IPS-NIHi7 (cell line): ENCODE results near the gene KRTAP5-5.
A peak's percentile ranks its signal among the peaks of the same experiment; 100 is the strongest.
"Not testable (repeated sequence)": the region's sequence is repeated elsewhere in the genome, so short reads cannot be mapped to it uniquely, and the experiment has no call there.

ENCODE experiments used
- DNase-seq: peaks from one replicate; pipeline ENCODE4 v3.0.0; 2012; ENCODE audit warnings: mixed read lengths; ENCODE audit errors: extremely low spot score

The KRTAP5-5 gene

GRCh38 chr11:1641096-1641495, 11.5 kb downstream of the KRTAP5-5 start:
- no peak for DNase-seq

DNA sequence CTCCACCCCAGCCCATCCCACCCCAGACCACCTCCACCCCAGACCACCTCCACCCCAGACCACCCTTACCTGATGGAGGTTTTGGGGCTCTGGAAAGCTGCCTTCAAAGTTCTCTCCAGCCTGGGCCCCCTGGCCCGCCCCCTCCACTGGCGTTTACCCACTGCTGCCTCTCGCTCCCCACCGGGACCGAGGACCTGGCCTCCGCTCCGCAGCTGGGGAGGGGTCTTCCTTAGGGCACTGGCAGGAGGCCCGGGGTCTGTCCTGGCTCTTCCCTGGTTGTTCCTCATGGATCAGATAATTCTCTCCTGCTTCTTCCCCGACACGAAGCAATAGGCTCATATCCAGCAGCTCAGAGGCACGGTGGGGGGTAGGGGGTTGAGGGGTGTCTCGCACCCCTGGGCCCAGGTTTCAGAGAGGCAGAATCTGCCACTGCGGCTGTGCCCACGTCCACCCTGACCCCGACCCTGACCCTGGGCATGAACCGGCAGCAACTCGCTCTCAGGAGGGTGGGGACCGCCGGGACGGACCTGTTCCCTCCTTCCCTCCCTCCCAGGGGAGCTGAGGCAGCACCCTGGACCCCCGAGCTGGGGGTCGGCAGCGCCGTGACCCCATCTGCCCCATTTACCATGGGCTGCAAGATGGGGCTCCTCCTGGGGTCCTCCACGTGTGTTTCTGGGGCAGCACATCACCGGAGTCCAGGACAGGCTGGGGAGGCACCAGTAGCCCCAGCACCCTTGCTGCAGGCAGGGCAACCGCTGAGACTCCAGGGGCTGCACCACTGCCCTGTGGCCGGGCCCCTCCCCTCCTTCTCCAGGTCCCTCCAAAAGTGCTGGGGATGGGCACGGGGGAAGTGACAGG, 12.9 kb downstream of the KRTAP5-5 start:
- no peak for DNase-seq

- no peak for DNase-seq
Observed at GRCh38 chr11:1643146-1643690, 13.6 kb downstream of the KRTAP5-5 start.

DNA sequence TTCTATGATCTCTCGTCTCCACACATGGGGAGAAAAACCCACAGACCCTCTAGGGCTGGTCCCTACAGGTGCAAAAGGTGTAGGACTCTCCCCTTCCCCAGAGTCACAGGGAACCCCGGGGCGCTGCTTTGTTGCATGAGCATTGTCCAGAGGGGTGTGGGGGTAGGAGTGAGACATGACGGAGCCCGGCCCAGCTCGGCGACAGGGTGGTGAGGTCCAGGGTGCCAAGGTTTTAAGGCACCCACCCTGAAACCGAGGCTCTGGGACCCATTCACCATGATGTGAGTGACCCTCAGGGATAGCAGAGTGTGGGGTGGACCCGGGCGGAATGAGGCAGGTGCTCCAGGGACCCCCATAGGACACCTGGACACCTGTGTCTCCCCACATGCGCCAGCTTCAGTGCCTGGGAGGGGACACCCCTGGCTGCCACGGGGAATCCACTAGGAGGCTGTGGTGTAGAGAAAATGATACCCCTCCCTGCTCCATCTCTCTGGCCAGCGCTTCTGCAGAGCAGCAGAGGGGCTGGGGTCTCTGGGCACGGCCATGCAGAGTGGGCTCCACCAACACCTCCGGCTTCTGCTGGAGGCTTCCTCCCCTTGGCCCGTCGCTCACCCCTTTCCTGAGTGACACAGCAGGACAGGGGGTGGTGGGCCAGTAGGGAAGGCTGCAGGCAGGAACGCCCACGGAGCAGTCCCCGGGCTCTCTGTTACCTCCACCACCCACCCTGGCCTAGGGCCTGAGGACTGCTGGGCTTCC, 15.2 kb downstream of the KRTAP5-5 start:
- no peak for DNase-seq

GRCh38 chr11:1645357-1645821, 15.8 kb downstream of the KRTAP5-5 start:
- DNase-seq: no peak

DNA sequence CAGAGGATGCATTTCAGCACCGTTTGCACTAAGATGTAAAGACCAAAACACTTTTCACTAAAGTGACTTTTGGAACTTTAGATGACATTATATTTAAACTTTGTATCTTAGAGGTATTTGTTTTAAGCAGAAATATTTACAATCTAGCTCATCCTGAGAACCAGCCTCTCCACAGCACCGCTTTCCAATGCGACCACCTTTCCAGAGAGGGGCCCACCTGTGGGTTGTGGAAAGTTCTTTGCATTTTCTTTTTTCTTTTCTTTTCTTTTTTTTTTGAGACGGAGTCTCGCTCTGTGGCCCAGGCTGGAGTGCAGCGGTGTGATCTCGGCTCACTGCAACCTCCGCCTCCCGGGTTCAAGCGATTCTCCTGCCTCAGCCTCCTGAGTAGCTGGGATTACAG, 17.0 kb downstream of the KRTAP5-5 start:
- not testable (repeated sequence) for DNase-seq

GRCh38 chr11:1647901-1648652, 18.5 kb downstream of the KRTAP5-5 start:
- DNase-seq: no peak

GRCh38 chr11:1648653-1649420, 19.3 kb downstream of the KRTAP5-5 start:
- DNase-seq: no peak

DNA sequence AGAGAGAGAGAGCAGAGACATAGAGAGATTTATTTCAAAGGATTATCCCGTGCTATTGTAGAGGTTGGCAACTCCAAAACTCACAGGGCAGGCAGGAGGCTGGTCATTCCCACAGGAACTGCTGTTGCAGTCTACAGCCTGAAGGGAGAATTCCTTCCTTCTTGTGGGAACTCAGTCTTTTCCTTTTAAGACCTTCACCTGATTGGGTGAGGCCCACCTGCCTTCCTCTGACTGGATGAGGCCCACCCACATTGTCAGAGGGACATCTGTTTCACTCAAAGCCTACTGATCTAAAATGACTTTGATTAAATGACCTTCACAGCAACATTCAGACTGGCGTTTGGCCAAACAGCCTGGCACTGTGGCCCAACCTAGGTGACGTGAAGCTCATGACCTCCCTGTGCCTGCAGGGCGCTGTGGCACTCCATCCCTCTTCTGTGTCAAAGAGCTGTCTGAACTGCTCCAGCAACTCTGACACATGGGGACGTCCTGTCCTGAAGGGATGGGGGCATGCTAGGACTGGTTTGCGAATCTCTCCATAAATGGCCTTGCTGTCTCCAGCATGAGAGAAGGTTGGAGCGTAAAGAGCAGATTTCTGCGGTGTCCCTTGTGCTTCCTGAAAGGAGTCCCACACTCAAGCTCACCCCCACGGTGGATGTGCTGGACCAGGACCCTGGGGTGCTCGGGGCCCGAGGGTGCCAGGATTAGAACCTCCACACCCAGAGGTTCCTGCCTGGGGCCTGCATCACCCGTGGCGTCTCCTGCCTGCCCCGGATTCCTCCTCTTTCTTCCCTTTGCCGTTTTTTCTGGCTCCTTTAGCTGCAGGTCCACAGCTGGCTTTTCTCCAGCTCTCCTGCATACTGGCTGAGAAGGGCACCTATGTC, 20.7 kb downstream of the KRTAP5-5 start:
- DNase-seq: no peak

DNA sequence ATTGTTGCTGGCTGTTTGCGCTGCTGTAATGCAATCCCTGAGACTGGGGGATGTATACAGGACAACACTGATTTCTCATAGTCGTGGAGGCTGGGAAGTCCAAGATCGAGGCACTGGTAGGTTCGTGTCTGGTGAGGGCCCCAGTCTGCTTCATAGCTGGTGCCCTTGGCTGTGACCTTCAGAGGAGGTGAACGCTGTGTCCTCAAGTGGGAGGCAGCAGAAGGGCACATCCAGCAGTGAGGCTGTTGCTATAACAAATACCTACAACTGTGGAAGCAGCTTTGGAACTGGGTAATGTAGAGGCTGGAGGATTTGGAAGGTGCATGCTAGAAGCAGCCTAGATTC, 21.3 kb downstream of the KRTAP5-5 start:
- no peak for DNase-seq

DNA sequence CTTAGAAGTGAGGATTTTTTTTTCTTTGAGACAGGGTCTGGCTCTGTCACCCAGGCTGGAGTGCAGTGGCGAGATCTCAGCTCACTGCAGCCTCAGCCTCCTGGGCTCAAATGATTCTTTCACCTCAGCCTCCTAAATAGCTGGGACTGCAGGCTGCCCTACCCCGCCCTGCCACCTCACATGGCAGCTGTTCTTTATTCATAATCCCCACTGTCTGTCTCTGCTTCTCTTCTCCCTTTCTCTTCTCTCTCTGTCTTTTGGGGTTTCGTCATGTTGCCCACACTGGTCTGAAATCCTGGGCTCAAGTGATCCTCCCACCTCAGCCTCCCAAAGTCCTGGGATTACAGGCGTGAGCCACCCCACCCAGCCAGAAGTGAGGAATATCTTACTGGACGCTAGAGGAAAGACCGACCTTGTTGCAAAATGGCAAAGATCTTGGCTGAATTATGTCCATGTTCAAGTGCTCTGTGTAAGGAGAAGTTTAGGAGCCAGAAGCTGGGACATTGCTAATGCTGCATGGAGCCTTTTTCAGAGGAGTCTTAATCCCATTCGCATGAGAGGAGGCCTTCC, 21.9 kb downstream of the KRTAP5-5 start:
- no peak for DNase-seq

GRCh38 chr11:1652026-1652425, 22.5 kb downstream of the KRTAP5-5 start:
- no peak for DNase-seq

DNA sequence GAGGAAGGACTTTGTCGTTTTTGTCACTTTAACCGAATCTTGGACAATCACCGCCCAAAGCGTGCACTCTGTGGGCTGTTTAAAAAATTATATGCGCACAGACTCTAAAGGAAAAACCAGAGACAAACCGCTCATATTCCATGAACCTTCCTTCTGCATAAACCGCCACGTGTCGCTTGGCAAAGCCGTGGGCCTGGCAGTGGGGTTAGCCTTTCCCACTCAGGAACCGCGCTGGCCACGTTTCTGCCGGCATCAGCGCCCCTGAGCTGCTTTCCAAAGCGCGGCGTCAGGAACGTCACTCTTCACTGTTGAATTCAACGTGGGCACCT, 22.8 kb downstream of the KRTAP5-5 start:
- DNase-seq: no peak

- peak; percentile 93 for DNase-seq
Observed at GRCh38 chr11:1652771-1653540, 23.4 kb downstream of the KRTAP5-5 start.

DNA sequence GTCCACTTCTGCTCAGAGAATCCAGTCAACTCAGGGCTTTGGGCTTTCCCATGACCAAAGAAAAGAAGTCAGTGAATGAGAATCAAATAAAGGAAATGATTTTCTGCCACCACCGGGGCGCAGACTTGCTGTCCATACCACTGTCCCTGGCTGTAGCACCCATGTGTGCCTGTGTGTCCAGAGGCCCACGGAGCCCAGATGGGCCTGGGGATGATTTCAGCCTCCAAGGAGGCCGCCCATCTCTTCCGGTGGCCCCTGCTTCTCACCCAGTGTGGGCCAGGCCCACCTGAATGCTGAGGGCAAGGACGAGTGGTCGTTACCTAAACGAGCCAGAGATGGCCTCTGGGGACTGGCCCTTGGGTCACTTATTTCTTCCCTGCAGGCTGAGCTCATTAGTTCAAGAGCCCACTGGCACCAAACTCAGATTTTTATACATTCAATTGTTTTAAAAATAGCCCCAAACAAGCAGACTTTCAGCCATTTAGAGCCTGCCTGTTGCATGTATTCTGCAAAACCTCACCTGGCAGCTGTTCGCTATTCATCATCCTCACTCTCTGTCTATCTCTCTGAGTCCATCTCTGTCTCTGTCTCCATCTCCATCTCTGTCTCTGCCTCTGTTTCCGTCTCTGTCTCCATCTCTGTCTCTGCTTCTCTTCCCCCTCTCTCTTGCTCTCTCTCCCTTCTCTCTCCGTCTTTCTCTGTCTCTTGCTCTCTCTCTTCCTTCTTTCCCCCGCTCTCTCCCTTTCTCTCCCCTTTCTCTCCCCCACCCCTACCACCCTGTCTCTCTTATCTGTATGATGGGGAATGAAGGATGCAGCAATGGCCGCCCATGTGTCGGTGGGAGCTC, 24.2 kb downstream of the KRTAP5-5 start:
- DNase-seq: no peak

- DNase-seq: no peak
Observed at GRCh38 chr11:1654388-1655167, 25.0 kb downstream of the KRTAP5-5 start.
